ENCODE results near the gene SNX13. TPM values are rescaled to one million over a fixed set of nuclear protein-coding genes. Genes with fewer than 3 reads are reported as not detected.

The SNX13 gene
- total and polyA plus RNA-seq, 2 of the 4 experiments (the other 2 are of a cell fraction), result 9.0 to 24.9 TPM

DNA sequence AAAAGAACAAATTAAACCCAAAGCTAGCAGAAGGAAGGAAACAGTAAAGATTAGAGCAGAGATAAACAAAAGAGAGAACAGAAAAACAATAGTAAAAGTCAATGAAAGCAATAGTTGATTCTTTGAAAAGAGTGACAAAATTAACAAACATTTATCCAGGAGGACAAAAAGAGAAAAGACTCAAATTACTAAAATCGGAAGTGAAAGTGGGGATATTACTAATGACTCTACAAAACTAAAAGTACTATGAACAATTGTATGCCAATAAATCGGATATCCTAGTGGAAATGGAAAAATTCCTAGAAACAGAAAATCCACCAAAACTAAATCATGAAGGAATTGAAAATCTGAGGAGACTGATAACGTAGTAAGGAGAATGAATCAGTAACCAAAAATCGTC is 96.3 kb downstream of the SNX13 start:
- Histone ChIP-seq H3K23ac (ENCODE audit: low read depth, low read length) (no peak overlapping the region), H2AK9ac (replicated peaks; ENCODE audit: low read depth, low read length, poor library complexity) (no peak overlapping the region), H4K5ac (ENCODE audit: low read depth, low read length) (no peak overlapping the region), H4K20me1 (ENCODE audit: insufficient read depth, low read length) (no peaks in the 10 kb centered on the region), H2BK15ac (ENCODE audit: low read depth, low read length) (no peak overlapping the region), H2BK5ac (ENCODE audit: low read depth, low read length, poor library complexity, severe bottlenecking) (no peak overlapping the region), H4K91ac (ENCODE audit: insufficient read depth, low read depth, low read length) (no peak overlapping the region), H3K9ac (ENCODE audit: low read depth, low read length) (no peak overlapping the region), H3K56ac (ENCODE audit: extremely low read depth, insufficient read depth, low read length) (no peak overlapping the region), H3K36me3 (ENCODE audit: control insufficient read depth, insufficient read depth, low read length) (peaks cover 12% of the 10 kb centered on the region), H3K14ac (replicated peaks; ENCODE audit: low read depth, low read length) (no peak overlapping the region), H3K9me3 (ENCODE audit: control insufficient read depth, insufficient read depth, low read length) (no peaks in the 10 kb centered on the region), H2AFZ (replicated peaks; ENCODE audit: low read length, poor library complexity) (no peak overlapping the region), H2BK20ac (ENCODE audit: low read depth, low read length) (no peak overlapping the region), H3K18ac (ENCODE audit: low read depth, low read length) (no peak overlapping the region), H3K4me3 (ENCODE audit: insufficient read depth, low read depth, low read length) (no peak overlapping the region), H2AK5ac (ENCODE audit: low read depth, low read length) (no peak overlapping the region), H3K27ac (ENCODE audit: insufficient read depth, low read length) (no peak overlapping the region), H3K4me1 (ENCODE audit: control insufficient read depth, insufficient read depth, low read length) (no peaks in the 10 kb centered on the region), H3K4me2 (ENCODE audit: low read depth, low read length) (no peak overlapping the region), H4K8ac (ENCODE audit: low read depth in 2 of 2, low read length in 2 of 2) (no peak overlapping the region), H3K79me1 (ENCODE audit: low read depth in 1 of 2, low read length in 2 of 2) (peaks cover 6 to 24% of the 10 kb centered on the region in 2 experiments), H3K4ac (ENCODE audit: low read depth, low read length) (no peak overlapping the region), H3K27me3 (ENCODE audit: control insufficient read depth, insufficient read depth, low read length) (no peaks in the 10 kb centered on the region), H2BK120ac (ENCODE audit: low read depth, low read length) (no peak overlapping the region), H3K9me1 (ENCODE audit: insufficient read depth, low read length) (no peaks in the 10 kb centered on the region; the same call in 1 of the 2 replicates)
- BruUV-seq (replicated peaks), result no TSS peak
- POLR2A ChIA-PET (ENCODE audit: unreplicated experiment), result no interaction called here
- intact Hi-C loops (cut with micrococcal nuclease), result no loop called here
- in situ Hi-C loops (cut with MboI; ENCODE audit: low sequenced_read_pairs), result no loop called here
- no peak for TF ChIP-seq RFX5 (IDR thresholded peaks at IDR 0.05; ENCODE audit: low read depth, low read length)
- no peak for DNase-seq
- WGBS, 2 experiments (ENCODE audit: extremely low coverage in 2 of 2, insufficient read length in 1 of 2), result no CpG with 5 or more reads among the region's 4 CpGs
- no peak for ATAC-seq (ENCODE audit: low read depth)
- dilution Hi-C loops (cut with HindIII; ENCODE audit: low sequenced_read_pairs, unreplicated experiment), result no loop called here
- CTCF ChIA-PET, result interaction anchor here (0.6 kb wide), 1 partner anchor 106 kb away, joined by 6 read pairs; no protein-coding TSS in a partner anchor
